Loucy (cell line): ENCODE measurements around the gene TARS2.

Source experiments
- H2AFZ ChIP-seq: fragments of 200-600 bp; sonication (generic); 2 replicates; pipeline ENCODE4 v1.6.0; 2016; ENCODE audit warnings: antibody characterized with exemption, mild to moderate bottlenecking, low read length, moderate library complexity
- H3F3A ChIP-seq: fragments of 200-600 bp; 2 replicates; pipeline ENCODE4 v1.6.0; 2016; ENCODE audit warnings: antibody characterized with exemption, low read depth, mild to moderate bottlenecking
- H3K27me3 ChIP-seq: fragments of 200-600 bp; sonication (generic); 2 replicates; pipeline ENCODE4 v1.6.1; 2014; ENCODE audit warnings: low read length, mild to moderate bottlenecking; ENCODE audit not compliant: insufficient read depth, poor library complexity, severe bottlenecking
- H3K36me3 ChIP-seq: fragments of 200-600 bp; sonication (generic); 2 replicates; pipeline ENCODE4 v1.6.1; 2016; ENCODE audit warnings: low read length; ENCODE audit not compliant: insufficient read depth
- H3K4me1 ChIP-seq: fragments of 200-600 bp; sonication (generic); 2 replicates; pipeline ENCODE4 v1.5.1; 2014; ENCODE audit warnings: low read length, mild to moderate bottlenecking; ENCODE audit not compliant: insufficient read depth, poor library complexity, severe bottlenecking
- H3K4me2 ChIP-seq: fragments of 200-600 bp; sonication (generic); 2 replicates; pipeline ENCODE4 v1.6.0; 2014; ENCODE audit warnings: antibody characterized with exemption, low read length, low read depth, mild to moderate bottlenecking; ENCODE audit not compliant: poor library complexity, severe bottlenecking
- H3K4me3 ChIP-seq: fragments of 200-600 bp; sonication (generic); 2 replicates; pipeline ENCODE4 v1.5.1; 2014; ENCODE audit warnings: low read length, mild to moderate bottlenecking, mixed read lengths; ENCODE audit not compliant: poor library complexity, severe bottlenecking
- H3K79me2 ChIP-seq: fragments of 200-600 bp; sonication (generic); 2 replicates; pipeline ENCODE4 v1.6.1; 2014; ENCODE audit warnings: low read length; ENCODE audit not compliant: insufficient read depth
- H3K9ac ChIP-seq: fragments of 200-600 bp; sonication (generic); 2 replicates; pipeline ENCODE4 v1.6.0; 2014; ENCODE audit warnings: mild to moderate bottlenecking, low read depth, low read length, moderate library complexity; ENCODE audit not compliant: poor library complexity, severe bottlenecking
- H3K9me2 ChIP-seq: fragments of 200-600 bp; sonication (generic); replicated peaks from 2 replicates; pipeline ENCODE4 v1.6.1; 2016; ENCODE audit warnings: low read depth, low read length, mixed read lengths
- H3K9me3 ChIP-seq: fragments of 200-600 bp; sonication (generic); 2 replicates; pipeline ENCODE4 v1.6.1; 2014; ENCODE audit warnings: mild to moderate bottlenecking, antibody characterized with exemption, low read length, low read depth; ENCODE audit not compliant: insufficient read depth
- H4K20me1 ChIP-seq: fragments of 200-600 bp; sonication (generic); 2 replicates; pipeline ENCODE4 v1.6.0; 2014; ENCODE audit warnings: antibody characterized with exemption, low read length, mild to moderate bottlenecking; ENCODE audit not compliant: insufficient read depth, poor library complexity, severe bottlenecking
- CTCF ChIP-seq: fragments of 200-600 bp; sonication (generic); conservative IDR thresholded peaks from 2 replicates; pipeline ENCODE4 v1.5.1; 2014; ENCODE audit warnings: mild to moderate bottlenecking, antibody characterized with exemption, low read length
- EZH2phosphoT487 ChIP-seq: fragments of 200-600 bp; IDR thresholded peaks from 2 replicates; pipeline ENCODE4 v1.6.1; 2018; ENCODE audit warnings: antibody characterized with exemption, mild to moderate bottlenecking, moderate library complexity, borderline replicate concordance

TARS2 gene

GRCh38 chr1:150551784-150552127 lies 64.5 kb downstream of the TARS2 start:
- Histone ChIP-seq H3K4me1 (no peaks in the 10 kb centered on the region), H2AFZ (no peak overlapping the region), H3F3A (no peaks in the 10 kb centered on the region), H3K9me2 (no peaks in the 10 kb centered on the region), H3K4me3 (no peak overlapping the region), H3K9ac (no peak overlapping the region), H3K27me3 (no peaks in the 10 kb centered on the region), H3K9me3 (no peaks in the 10 kb centered on the region), H3K4me2 (no peak overlapping the region), H3K36me3 (no peaks in the 10 kb centered on the region), H3K79me2 (no peaks in the 10 kb centered on the region), H4K20me1 (no peaks in the 10 kb centered on the region)
- TF ChIP-seq CTCF (no peak), EZH2phosphoT487 (no peak)

- H3K4me2 ChIP-seq = no peak overlapping the region
- H4K20me1 ChIP-seq = no peaks in the 10 kb centered on the region
- no peak overlapping the region for H3K9ac ChIP-seq
These were observed 65.1 kb downstream of the TARS2 start for GRCh38 chr1:150552128-150552910.

DNA sequence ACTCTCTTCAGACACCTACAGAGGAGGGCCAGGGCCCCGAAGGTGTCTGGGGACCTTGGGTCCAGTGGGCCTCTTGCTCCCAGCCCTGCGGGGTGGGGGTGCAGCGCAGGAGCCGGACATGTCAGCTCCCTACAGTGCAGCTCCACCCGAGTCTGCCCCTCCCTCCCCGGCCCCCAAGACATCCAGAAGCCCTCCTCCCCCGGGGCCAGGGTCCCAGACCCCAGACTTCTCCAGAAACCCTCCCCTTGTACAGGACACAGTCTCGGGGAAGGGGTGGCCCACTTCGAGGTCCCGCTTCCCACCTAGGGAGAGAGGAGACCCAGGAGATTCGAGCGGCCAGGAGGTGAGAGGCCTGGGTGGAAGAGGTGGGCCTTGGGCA lies 65.7 kb downstream of the TARS2 start:
- Histone ChIP-seq H3F3A (no peaks in the 10 kb centered on the region), H3K4me1 (no peaks in the 10 kb centered on the region), H4K20me1 (no peaks in the 10 kb centered on the region), H3K36me3 (no peaks in the 10 kb centered on the region), H3K9me2 (no peaks in the 10 kb centered on the region), H3K4me2 (no peak overlapping the region), H3K4me3 (no peak overlapping the region), H3K9me3 (no peaks in the 10 kb centered on the region), H2AFZ (no peak overlapping the region), H3K27me3 (no peaks in the 10 kb centered on the region), H3K79me2 (no peaks in the 10 kb centered on the region), H3K9ac (no peak overlapping the region)
- TF ChIP-seq CTCF = no peak
- TF ChIP-seq EZH2phosphoT487 = no peak

More at GRCh38 chr1:150552128-150552910, 65.1 kb downstream of the TARS2 start:
- Histone ChIP-seq H3K9me2 (no peaks in the 10 kb centered on the region), H3K9me3 (no peaks in the 10 kb centered on the region), H2AFZ (no peak overlapping the region), H3F3A (no peaks in the 10 kb centered on the region), H3K36me3 (no peaks in the 10 kb centered on the region), H3K4me3 (no peak overlapping the region), H3K79me2 (no peaks in the 10 kb centered on the region), H3K4me1 (no peaks in the 10 kb centered on the region), H3K27me3 (no peaks in the 10 kb centered on the region)
- TF ChIP-seq CTCF (no peak), EZH2phosphoT487 (no peak)
